Mesenchymal stem cell (in vitro differentiated cells and primary cell): Measurements from ENCODE around the gene ZDHHC14.
A peak's percentile ranks its signal among the peaks of the same experiment; 100 is the strongest.

ENCODE experiments used
- DNase-seq: peaks from one replicate; pipeline ENCODE4 v3.0.0-alpha.2; 2013
- H2AFZ ChIP-seq: one replicate; pipeline ENCODE4 v1.6.1; 2013; ENCODE audit warnings: low read depth, mild to moderate bottlenecking, control low read depth, inconsistent platforms, low read length, moderate library complexity
- H2AK5ac ChIP-seq: 2 replicates; pipeline ENCODE4 v1.6.1; 2013; ENCODE audit warnings: low read length, moderate library complexity, mild to moderate bottlenecking, inconsistent platforms; ENCODE audit not compliant: severe bottlenecking
- H2BK120ac ChIP-seq: one replicate; pipeline ENCODE4 v1.6.1; 2013; ENCODE audit warnings: low read depth, mild to moderate bottlenecking, inconsistent platforms, low read length, moderate library complexity
- H2BK12ac ChIP-seq, 2 experiments: one replicate each; pipeline ENCODE4 v1.6.1; 2013; ENCODE audit warnings: inconsistent platforms in 2 of 2, low read length in 2 of 2, mild to moderate bottlenecking in 2 of 2, moderate library complexity in 2 of 2, control low read depth in 1 of 2
- H2BK15ac ChIP-seq: one replicate; pipeline ENCODE4 v1.6.1; 2013; ENCODE audit warnings: mild to moderate bottlenecking, low read depth, inconsistent platforms; ENCODE audit not compliant: poor library complexity, severe bottlenecking
- H2BK5ac ChIP-seq: 2 replicates; pipeline ENCODE4 v1.6.1; 2013; ENCODE audit warnings: low read depth, mild to moderate bottlenecking, low read length, control low read depth, inconsistent platforms; ENCODE audit not compliant: poor library complexity, severe bottlenecking
- H3K14ac ChIP-seq, 2 experiments: one replicate each; pipeline ENCODE4 v1.6.1; 2013; ENCODE audit warnings: inconsistent platforms in 2 of 2, low read length in 2 of 2, control low read depth in 1 of 2, mild to moderate bottlenecking in 1 of 2, moderate library complexity in 1 of 2
- H3K18ac ChIP-seq, 2 experiments: one replicate each; pipeline ENCODE4 v1.6.1; 2013; ENCODE audit warnings: inconsistent platforms in 2 of 2, low read length in 2 of 2, control low read depth in 1 of 2, low read depth in 1 of 2, mild to moderate bottlenecking in 1 of 2
- H3K23ac ChIP-seq, 2 experiments: one replicate each; pipeline ENCODE4 v1.6.1; 2013; ENCODE audit warnings: inconsistent platforms in 2 of 2, low read length in 2 of 2, mild to moderate bottlenecking in 2 of 2, moderate library complexity in 2 of 2, control low read depth in 1 of 2
- H3K27ac ChIP-seq: 2 replicates; pipeline ENCODE4 v1.5.1; 2013; ENCODE audit warnings: mild to moderate bottlenecking, moderate library complexity, low read length, control low read depth, inconsistent platforms; ENCODE audit not compliant: poor library complexity, severe bottlenecking
- H3K27me3 ChIP-seq, 2 experiments: 2 replicates each; pipeline versions ENCODE4 v1.6.1 to v1.7.0; 2013; ENCODE audit warnings: low read length in 2 of 2, mild to moderate bottlenecking in 2 of 2, moderate library complexity in 2 of 2, control low read depth in 1 of 2, inconsistent platforms in 1 of 2; ENCODE audit not compliant: control insufficient read depth in 1 of 2, insufficient read depth in 1 of 2
- H3K36me3 ChIP-seq, 2 experiments: 2 replicates each; pipeline versions ENCODE4 v1.6.1 to v1.7.0; 2013; ENCODE audit warnings: low read length in 2 of 2, control low read depth in 1 of 2, inconsistent platforms in 1 of 2, low read depth in 1 of 2, mild to moderate bottlenecking in 1 of 2; ENCODE audit not compliant: insufficient read depth in 2 of 2, control insufficient read depth in 1 of 2
- H3K4ac ChIP-seq, 2 experiments: one replicate each; pipeline ENCODE4 v1.6.1; 2013; ENCODE audit warnings: inconsistent platforms in 2 of 2, low read length in 2 of 2, mild to moderate bottlenecking in 2 of 2, moderate library complexity in 2 of 2, control low read depth in 1 of 2, low read depth in 1 of 2
- H3K4me1 ChIP-seq: 2 replicates; pipeline ENCODE4 v1.6.1; 2013; ENCODE audit warnings: low read depth, low read length, control low read depth; ENCODE audit not compliant: control insufficient read depth, insufficient read depth
- H3K4me2 ChIP-seq: 2 replicates; pipeline ENCODE4 v1.6.1; 2013; ENCODE audit warnings: low read length, mild to moderate bottlenecking, inconsistent platforms; ENCODE audit not compliant: poor library complexity, severe bottlenecking
- H3K4me3 ChIP-seq, 2 experiments: 2 replicates each; pipeline versions ENCODE4 v1.5.1 to v1.7.0; 2013; ENCODE audit warnings: low read length in 2 of 2, mild to moderate bottlenecking in 2 of 2, control low read depth in 1 of 2, low read depth in 1 of 2; ENCODE audit not compliant: insufficient read depth in 1 of 2
- H3K79me1 ChIP-seq: replicated peaks from 2 replicates; pipeline ENCODE4 v1.6.1; 2013; ENCODE audit warnings: mild to moderate bottlenecking, control low read depth, low read length, inconsistent platforms; ENCODE audit not compliant: poor library complexity, severe bottlenecking
- H3K9ac ChIP-seq: 2 replicates; pipeline ENCODE4 v1.7.0; 2013; ENCODE audit warnings: mild to moderate bottlenecking, low read length, moderate library complexity
- H3K9me3 ChIP-seq: 2 replicates; pipeline ENCODE4 v1.7.0; 2013; ENCODE audit warnings: mild to moderate bottlenecking, low read length; ENCODE audit not compliant: control insufficient read depth
- H4K8ac ChIP-seq: one replicate; pipeline ENCODE4 v1.6.1; 2013; ENCODE audit warnings: inconsistent platforms, mild to moderate bottlenecking, low read length, moderate library complexity
- H4K91ac ChIP-seq: one replicate; pipeline ENCODE4 v1.6.1; 2013; ENCODE audit warnings: mild to moderate bottlenecking, low read length, inconsistent platforms
- WGBS: methylation state at CpG from one replicate; pipeline ENCODE4 v1.1.7; 2013; ENCODE audit warnings: mixed read lengths; 5-methylcytosine and 5-hydroxymethylcytosine counted together

Gene ZDHHC14

GRCh38 chr6:157670466-157671186, 289.6 kb downstream of the ZDHHC14 start:
- no peak for DNase-seq
- Histone ChIP-seq H3K79me1 (no peaks in the 10 kb centered on the region), H4K8ac (no peak overlapping the region), H3K36me3 (peaks cover 0 to 7% of the 10 kb centered on the region in 2 experiments), H4K91ac (no peak overlapping the region), H2BK15ac (no peak overlapping the region), H3K27ac (no peak overlapping the region), H2AK5ac (no peak overlapping the region), H2BK120ac (no peak overlapping the region), H3K27me3 (no peaks in the 10 kb centered on the region), H3K9me3 (no peaks in the 10 kb centered on the region), H3K4me1 (peaks cover 10% of the 10 kb centered on the region), H3K18ac (no peak overlapping the region), H3K4ac (no peak overlapping the region), H3K9ac (peak overlapping the region; percentile 82), H3K14ac (no peak overlapping the region), H3K4me2 (no peak overlapping the region), H3K23ac (no peak overlapping the region), H2BK12ac (no peak overlapping the region), H3K4me3 (peak overlapping the region in 1 of 2 experiments; percentile 13), H2BK5ac (no peak overlapping the region), H2AFZ (no peak overlapping the region)
- WGBS, result 91% methylated on average over 7 of the region's 9 CpGs

DNA sequence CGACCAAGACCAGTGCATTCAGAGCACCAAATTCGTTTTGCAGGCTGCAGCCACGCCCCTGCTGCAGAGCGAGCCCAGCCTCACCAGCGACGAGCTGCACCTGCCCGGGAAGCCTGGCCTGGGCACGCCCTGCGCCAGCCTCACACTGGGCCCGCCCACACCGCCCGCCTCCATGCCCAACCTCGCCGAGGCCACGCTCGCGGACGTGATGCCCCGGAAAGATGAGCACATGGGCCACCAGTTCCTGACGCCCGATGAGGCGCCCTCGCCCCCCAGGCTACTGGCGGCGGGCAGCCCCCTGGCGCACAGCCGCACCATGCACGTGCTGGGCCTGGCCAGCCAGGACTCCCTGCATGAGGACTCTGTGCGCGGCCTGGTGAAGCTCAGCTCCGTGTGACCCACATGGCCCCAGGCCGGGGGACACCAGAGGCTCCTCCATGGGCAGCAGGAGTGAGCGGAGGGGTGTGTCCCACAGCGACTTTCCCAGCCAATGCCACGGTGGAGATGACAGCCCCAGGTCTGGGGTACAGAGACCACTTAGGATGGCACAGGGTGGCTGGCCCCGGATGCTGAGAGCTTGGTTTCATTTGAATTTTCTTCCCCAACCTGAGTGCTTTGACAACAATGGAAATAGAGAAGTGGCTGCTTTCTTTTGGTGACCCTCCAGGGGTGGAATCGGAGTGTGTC, 291.9 kb downstream of the ZDHHC14 start:
- DNase-seq, result no peak
- Histone ChIP-seq H2BK15ac (no peak overlapping the region), H2BK5ac (no peak overlapping the region), H3K4me2 (no peak overlapping the region), H3K27me3 (no peaks in the 10 kb centered on the region), H3K23ac (no peak overlapping the region), H3K4me1 (peaks cover 9% of the 10 kb centered on the region), H3K79me1 (no peaks in the 10 kb centered on the region), H3K27ac (no peak overlapping the region), H4K91ac (no peak overlapping the region), H4K8ac (no peak overlapping the region), H3K4ac (no peak overlapping the region), H3K9ac (no peak overlapping the region), H3K4me3 (no peak overlapping the region), H3K18ac (no peak overlapping the region), H2AFZ (no peak overlapping the region), H2BK120ac (no peak overlapping the region), H3K36me3 (peaks cover 0 to 7% of the 10 kb centered on the region in 2 experiments), H3K9me3 (no peaks in the 10 kb centered on the region), H3K14ac (peak overlapping the region in 1 of 2 experiments; percentile 37), H2BK12ac (no peak overlapping the region), H2AK5ac (no peak overlapping the region)
- WGBS, result 90% methylated on average over 37 of the region's 37 CpGs

- Histone ChIP-seq H2AK5ac (no peak overlapping the region), H3K23ac (no peak overlapping the region), H3K14ac (no peak overlapping the region), H3K9ac (no peak overlapping the region), H2AFZ (no peak overlapping the region), H3K4me1 (peaks cover 7% of the 10 kb centered on the region), H2BK120ac (no peak overlapping the region), H3K4me3 (no peak overlapping the region), H2BK5ac (no peak overlapping the region), H3K4me2 (no peak overlapping the region), H3K27ac (no peak overlapping the region), H3K9me3 (no peaks in the 10 kb centered on the region), H3K79me1 (no peaks in the 10 kb centered on the region), H4K8ac (no peak overlapping the region), H3K27me3 (no peaks in the 10 kb centered on the region), H4K91ac (no peak overlapping the region), H3K36me3 (peaks cover 0 to 7% of the 10 kb centered on the region in 2 experiments), H3K4ac (no peak overlapping the region), H3K18ac (no peak overlapping the region), H2BK15ac (no peak overlapping the region), H2BK12ac (no peak overlapping the region)
- no peak for DNase-seq
- 96% methylated on average over 15 of the region's 15 CpGs for WGBS
Observed at GRCh38 chr6:157673596-157673995, 292.6 kb downstream of the ZDHHC14 start.

GRCh38 chr6:157674061-157674460, 293.1 kb downstream of the ZDHHC14 start:
- H3K14ac ChIP-seq, result no peak overlapping the region
- DNase-seq, result no peak
- H3K4me1 ChIP-seq, result peaks cover 7% of the 10 kb centered on the region
- WGBS, result 94% methylated on average over 8 of the region's 8 CpGs
- no peak overlapping the region for H3K18ac ChIP-seq
- H3K27ac ChIP-seq, result no peak overlapping the region
- H2BK15ac ChIP-seq, result no peak overlapping the region
- no peak overlapping the region for H3K23ac ChIP-seq
- H2BK120ac ChIP-seq, result no peak overlapping the region
- no peaks in the 10 kb centered on the region for H3K9me3 ChIP-seq
- H4K91ac ChIP-seq, result no peak overlapping the region
- no peak overlapping the region for H3K4ac ChIP-seq
- H2AK5ac ChIP-seq, result no peak overlapping the region
- no peak overlapping the region for H4K8ac ChIP-seq
- no peak overlapping the region for H3K9ac ChIP-seq
- H3K36me3 ChIP-seq, result peaks cover 0 to 7% of the 10 kb centered on the region in 2 experiments
- H3K4me2 ChIP-seq, result no peak overlapping the region
- H3K79me1 ChIP-seq, result no peaks in the 10 kb centered on the region
- H3K4me3 ChIP-seq, result no peak overlapping the region
- no peak overlapping the region for H2BK5ac ChIP-seq
- H2AFZ ChIP-seq, result no peak overlapping the region
- H3K27me3 ChIP-seq, result peaks cover 0 to under 1% of the 10 kb centered on the region in 2 experiments
- no peak overlapping the region for H2BK12ac ChIP-seq
